NOMO-1 treated with DMSO at 0.1 percent for 48 hours (cell line): ENCODE measurements around the gene KRT33B.
A peak's percentile ranks its signal among the peaks of the same experiment; 100 is the strongest.
"Not testable (repeated sequence)": the region's sequence is repeated elsewhere in the genome, so short reads cannot be mapped to it uniquely, and the experiment has no call there.

ENCODE experiments used
- DNase-seq: peaks from one replicate; lab custom pipeline; 2025; ENCODE audit not compliant: unreplicated experiment; lab: John Stamatoyannopoulos, UW

KRT33B gene

DNA sequence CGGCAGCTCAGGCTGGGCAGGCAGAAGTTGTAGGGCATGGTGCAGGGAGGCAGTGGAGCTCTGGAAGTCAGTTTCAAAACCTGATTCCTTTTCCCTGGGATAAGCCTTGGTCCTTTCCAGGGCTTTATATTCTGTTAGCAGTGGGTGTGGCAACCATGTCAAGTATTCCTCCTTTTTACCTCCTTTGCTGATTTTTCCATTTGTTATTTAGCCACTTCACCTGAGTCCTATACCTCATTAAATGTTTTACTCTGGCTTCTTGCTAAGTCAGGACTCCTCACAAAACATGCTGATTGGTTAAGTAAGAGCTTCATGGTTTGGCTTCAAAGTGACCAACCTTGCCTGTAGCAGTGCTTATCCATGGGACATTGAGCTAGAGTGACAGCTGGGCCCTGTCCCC lies at the start of gene KRT33B:
Gene KRT33B, minus strand, starts transcription at position 101 of the 400 bp plus-strand sequence. Its CDS starts 63 bp downstream, at position 38.
- DNase-seq, result no peak

DNA sequence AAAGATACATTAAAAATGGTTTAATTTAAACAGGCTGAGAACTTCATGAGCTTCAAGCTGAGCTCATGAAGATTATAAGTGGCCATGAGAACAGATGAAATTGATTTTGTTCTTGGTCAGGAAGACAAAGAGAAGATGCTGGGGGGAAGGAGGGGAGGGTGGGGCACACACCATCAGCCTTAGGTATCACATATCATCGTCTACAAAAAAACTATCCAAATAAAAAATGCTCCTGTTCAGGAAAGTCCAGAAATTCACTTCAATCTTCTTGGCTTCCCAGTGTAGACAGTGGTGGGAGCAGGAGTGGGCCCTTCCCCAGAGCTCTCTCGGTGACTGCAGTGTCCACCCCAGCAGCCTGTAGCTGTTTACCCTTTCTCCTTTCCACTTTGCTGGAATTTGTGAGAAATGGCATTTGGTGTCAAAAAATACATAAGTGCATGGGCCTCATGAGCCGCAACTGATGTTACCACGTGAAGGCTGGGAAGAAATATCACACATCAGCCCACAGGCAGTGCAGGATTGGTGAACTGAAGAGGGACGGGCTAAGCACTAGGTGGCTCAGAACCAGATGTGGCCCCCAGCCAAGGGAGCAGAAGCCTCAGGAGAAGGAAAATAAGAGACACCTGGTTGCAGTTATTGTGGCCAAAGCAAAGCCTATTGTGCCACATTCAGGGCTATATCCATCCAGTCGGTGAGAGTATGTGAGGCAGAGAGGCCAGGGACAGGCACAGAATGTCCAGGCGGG lies 48.7 kb upstream of the KRT33B start:
- no peak for DNase-seq

DNA sequence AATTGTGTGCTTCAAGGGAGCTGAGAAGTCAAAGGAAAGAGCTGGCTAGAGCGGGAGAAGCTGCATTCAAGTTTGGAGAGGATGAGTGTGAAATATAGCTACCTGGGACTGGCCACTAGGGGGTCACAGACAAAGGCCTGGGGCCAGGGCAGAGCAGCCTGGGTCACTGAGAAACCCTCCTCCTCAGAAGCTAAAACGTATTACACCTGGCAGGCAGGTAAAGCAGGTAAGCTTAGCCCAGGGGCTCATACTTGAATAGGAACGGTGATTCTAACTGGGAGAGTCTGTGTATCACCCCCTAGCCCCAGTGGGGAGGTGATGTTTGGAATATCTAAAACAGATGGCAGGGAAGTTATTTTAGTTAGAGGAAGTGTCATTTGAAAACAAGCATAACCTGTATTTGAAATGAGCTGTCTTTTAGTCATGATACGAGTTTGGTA lies 48.0 kb upstream of the KRT33B start:
- peak; percentile 45 for DNase-seq

GRCh38 chr17:41417127-41417526 lies 47.5 kb upstream of the KRT33B start:
- no peak for DNase-seq

- no peak for DNase-seq
These were observed 46.9 kb upstream of the KRT33B start for GRCh38 chr17:41416479-41416878.

DNA sequence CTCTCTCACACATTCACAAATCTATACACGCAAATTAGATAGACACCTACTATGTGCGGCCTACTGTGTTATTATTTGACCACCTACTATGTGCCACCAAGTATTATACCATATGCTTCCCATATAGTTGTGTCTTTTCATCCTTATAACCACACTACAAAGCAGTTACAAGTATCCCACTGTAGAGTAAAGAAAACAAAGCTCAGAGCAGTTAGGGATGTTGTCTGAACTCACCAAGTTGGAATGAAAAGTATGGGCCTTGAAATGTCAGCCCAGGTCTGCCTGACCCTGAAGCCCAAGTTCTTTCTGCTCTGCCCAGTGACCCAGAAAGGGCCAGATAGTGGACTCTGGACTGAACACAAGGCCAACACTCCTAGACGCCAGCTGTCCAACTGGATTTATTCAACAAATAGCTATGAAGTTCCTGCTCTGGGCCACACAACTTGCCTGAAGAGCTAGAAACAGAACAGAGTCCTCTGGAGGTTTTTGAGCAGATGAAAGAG lies 46.3 kb upstream of the KRT33B start:
- no peak for DNase-seq

DNA sequence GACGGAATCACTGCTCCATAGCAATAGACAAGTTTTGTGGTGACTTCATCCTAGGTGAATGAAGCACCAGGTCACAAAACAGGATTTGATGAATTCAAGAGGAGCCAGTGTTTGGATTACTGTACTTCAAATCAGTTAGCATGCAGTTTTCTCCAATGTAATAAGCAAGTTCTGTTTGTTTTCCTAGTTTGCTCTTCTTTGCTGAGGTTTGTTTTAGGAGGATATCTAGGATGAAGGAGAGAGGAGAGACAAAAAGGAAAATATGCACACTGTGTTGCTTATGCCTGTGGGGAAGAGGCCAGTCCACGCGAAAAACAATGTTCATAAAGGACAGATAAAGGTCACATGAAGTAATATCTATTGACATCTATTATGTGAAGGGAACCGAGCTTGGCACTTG lies 45.8 kb upstream of the KRT33B start:
- DNase-seq, result no peak

GRCh38 chr17:41413982-41414381 lies 44.4 kb upstream of the KRT33B start:
- no peak for DNase-seq

GRCh38 chr17:41413353-41413957 lies 43.8 kb upstream of the KRT33B start:
- DNase-seq, result no peak

DNA sequence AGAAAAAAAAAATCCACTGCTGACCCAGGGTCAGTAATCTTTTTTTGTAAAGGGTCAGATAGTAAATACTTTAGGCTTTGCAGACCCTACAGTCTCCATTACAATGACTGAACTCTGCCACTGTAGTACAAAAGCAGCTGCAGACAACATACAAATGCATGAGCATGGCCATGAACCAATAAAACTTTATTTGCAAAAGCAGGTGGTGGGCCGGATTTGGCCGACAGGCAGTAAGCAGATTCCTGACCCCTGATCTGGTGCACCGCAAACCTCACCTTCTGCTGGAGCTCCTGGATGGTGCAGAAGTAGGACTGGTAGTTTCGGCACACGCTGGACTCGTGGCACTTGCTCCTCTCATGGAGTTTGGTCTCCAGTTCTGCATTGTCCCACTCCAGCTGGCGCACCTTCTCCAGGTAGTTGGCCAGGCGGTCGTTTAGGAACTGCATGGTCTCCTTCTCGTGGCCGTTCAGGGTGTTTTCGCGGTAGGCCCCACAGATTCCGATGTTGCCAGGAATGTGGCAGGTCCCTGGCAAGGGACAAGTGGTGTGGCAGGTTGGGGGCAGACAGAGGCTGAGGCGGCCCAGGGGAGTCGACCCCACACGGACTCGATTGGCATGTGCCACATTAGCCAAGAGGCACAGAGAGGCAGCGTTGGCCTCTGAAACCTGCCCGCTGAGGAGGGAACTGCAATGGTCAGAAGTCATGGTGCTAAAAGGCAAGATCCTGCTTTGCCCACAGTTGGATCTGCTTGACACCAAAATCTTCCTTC lies 41.6 kb upstream of the KRT33B start:
- no peak for DNase-seq

GRCh38 chr17:41407226-41407625 lies 37.6 kb upstream of the KRT33B start:
- no peak for DNase-seq

GRCh38 chr17:41406205-41406604 lies 36.6 kb upstream of the KRT33B start:
- no peak for DNase-seq

DNA sequence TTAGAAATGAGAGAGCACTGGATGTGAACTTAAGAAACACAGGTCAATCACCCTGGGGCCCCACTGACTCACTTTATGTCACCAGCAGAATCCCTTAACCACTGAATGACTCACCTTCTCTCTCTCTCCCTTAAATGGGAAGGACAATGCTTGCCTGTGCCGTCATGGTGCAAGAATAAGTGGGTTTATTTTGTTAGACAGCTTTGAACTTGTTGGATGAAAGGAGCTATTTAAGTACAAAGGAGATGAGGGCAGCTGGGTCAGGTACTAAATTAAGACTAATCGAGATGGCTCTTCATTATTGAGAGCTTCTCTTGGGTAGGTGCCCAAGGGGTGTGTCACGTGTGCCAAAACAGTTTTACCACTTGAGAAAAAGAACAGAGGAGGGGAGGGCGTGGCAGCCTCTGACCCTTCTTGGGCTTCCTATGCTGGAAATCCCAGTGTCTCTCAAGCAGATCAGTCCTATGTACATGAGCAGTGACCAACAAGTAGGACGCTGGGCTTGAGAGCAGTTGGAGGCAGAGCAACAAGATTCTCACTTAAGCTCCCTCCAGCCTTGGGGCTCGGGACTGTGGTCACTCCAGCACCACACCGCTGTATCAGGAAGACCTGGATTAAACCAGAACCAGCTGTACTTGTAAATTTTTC lies 34.5 kb upstream of the KRT33B start:
- DNase-seq, result peak; percentile 98

DNA sequence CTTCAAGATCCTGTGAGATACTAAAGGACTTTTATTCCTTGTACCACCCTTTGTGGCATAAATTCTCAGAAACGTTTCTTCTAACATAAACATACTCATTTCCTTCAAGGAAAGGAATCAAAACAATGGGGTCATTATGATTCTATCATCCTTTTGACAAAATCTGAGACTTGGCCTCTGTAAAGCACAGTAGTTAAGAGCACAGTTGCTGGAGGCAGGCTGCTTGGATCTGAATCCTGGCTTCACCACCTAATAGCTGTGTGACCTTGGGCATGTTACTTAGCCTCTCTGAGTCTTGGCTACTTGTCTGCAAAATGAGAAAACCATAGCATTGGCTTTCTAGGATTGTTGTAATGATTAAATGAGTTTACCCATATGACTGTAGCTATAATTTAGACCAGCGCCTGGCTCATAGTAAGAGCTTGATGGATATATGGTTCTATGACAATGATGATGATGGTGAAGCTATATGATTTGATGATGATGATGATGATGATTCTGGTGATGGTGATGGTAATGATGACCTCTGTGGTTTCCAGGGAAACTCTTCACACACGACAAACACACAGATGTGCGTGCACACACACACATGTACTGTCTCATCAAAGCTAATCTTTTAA lies 33.9 kb upstream of the KRT33B start:
- DNase-seq, result no peak

DNA sequence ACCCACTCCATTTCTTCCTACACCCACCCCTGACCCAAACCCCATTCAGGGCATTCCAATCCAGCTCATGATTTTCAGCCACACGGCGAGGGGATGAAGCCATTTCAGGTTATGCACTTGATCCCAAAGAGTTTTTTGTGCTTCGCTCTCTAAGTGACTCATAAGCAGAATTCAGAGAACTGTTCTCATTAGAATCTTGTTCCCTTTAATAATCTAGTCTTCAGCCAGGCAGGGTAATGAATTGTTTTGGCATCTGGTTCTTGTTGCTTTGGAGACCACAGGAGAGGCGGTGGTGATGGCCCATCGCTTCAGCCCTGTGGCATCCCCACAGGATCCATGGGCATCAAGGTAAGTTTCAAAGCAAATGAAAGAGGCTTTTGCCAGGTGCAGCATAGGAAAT lies 32.5 kb upstream of the KRT33B start:
- no peak for DNase-seq

GRCh38 chr17:41396996-41397660 lies 27.5 kb upstream of the KRT33B start, which contains the start of gene KRT31:
Gene KRT31 (minus strand): TSS chr17:41397608. CDS start chr17:41397539, 69 bp downstream.
- peak; percentile 78 for DNase-seq

- DNase-seq, result no peak
These were observed 26.7 kb upstream of the KRT33B start for GRCh38 chr17:41396340-41396739.

- no peak for DNase-seq
These were observed 26.0 kb upstream of the KRT33B start for GRCh38 chr17:41395611-41396010.

- not testable (repeated sequence) for DNase-seq
These were observed 25.4 kb upstream of the KRT33B start for GRCh38 chr17:41395044-41395443.
